Progenitor cell of endocrine pancreas (in vitro differentiated cells): Measurements from ENCODE around the gene CACHD1. TPM values are rescaled to one million over a fixed set of nuclear protein-coding genes. Genes with fewer than 3 reads are reported as not detected.
A peak's percentile ranks its signal among the peaks of the same experiment; 100 is the strongest.
"Not testable (repeated sequence)": the region's sequence is repeated elsewhere in the genome, so short reads cannot be mapped to it uniquely, and the experiment has no call there.

Experiments
- DNase-seq: peaks from one replicate; pipeline ENCODE4 v3.0.0; 2021; ENCODE audit warnings: low spot score; ENCODE audit not compliant: unreplicated experiment
- H3K27ac Mint-ChIP-seq: 2 replicates; pipeline ENCODE4 v1.8.0; 2021; ENCODE audit warnings: mild to moderate bottlenecking, moderate library complexity, mixed read lengths
- H3K27me3 Mint-ChIP-seq: 2 replicates; pipeline ENCODE4 v1.8.0; 2021; ENCODE audit warnings: mixed read lengths
- H3K36me3 Mint-ChIP-seq: 2 replicates; pipeline ENCODE4 v1.8.0; 2022; ENCODE audit warnings: mixed read lengths; ENCODE audit not compliant: insufficient read depth
- H3K4me1 Mint-ChIP-seq: 2 replicates; pipeline ENCODE4 v1.8.0; 2021; ENCODE audit warnings: low read depth, mixed read lengths
- H3K4me3 Mint-ChIP-seq: 2 replicates; pipeline ENCODE4 v1.8.0; 2021; ENCODE audit warnings: low read depth, mild to moderate bottlenecking, moderate library complexity, mixed read lengths
- H3K9me3 Mint-ChIP-seq: 2 replicates; pipeline ENCODE4 v1.8.0; 2021; ENCODE audit warnings: low read depth, mixed read lengths
- total RNA-seq: library from RNA; stranded (reverse); gene quantifications from 2 replicates; pipeline ENCODE4 v1.2.1, GENCODE V29; 2021
- TF ChIP-seq, protein P1 (sequence below): fragments of 200-600 bp; sonication (generic); IDR thresholded peaks from one replicate; pipeline ENCODE4 v1.5.0; 2021; ENCODE audit warnings: antibody characterized with exemption, mild to moderate bottlenecking; ENCODE audit not compliant: unreplicated experiment

The CACHD1 gene
- total RNA-seq, 1 donor from 2014 or later = 36.0 TPM

DNA sequence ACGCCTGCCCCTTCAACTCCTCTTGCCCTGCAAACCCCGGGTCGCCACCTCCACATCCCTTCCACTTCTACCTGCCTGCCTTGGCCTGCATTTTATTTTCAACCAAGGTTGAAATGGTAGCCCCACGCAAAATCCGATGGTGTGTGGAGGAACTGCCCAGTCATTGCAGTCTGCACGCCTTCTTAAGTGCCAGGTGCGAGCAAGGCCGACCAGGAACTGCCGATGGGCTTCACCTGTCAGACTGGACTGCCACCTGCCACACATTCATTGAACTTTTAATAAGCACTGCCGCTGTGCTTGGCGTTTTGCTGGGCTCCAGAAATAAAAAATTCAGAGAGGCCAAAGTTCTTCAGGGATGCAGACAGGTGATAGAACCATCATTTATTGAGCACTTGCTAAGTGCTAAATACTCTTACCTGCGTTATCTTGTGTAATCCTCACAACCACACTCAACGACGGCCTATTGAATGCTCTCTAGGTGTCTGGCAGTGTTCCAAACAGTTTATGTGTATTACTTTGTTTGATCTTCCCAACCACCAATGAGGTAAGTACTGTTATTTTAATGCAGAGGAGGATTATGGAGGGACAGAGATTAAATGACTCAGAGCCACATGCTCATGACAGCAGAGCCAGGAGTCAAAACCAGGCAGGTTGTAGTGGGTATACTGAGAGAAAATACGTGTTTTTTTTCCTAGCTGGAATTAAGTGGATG lies 36.2 kb downstream of the CACHD1 start:
- no peak for DNase-seq
- H3K27me3 Mint-ChIP-seq = no peaks in the 10 kb centered on the region

DNA sequence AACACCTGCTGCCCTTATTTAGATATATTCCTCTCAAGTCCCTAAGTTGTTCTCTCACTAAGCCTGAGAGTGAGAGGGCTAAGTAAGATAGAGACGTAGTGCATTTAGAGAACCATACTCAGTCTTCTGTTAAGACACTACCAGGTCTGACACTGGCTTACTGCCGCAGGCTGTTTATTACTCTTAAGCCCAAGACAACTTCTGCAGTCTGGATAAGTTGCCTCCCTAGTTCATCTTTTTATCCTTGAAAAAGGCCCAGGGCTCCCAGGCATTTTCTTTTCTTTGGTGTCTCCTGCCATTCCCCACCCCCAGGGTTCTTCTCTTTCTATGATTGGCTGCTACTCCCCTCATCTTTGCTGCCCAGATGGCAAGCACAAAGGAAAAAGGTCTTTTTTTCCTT lies 38.7 kb downstream of the CACHD1 start:
- Mint-ChIP-seq H3K27ac (peak overlapping the region; percentile 17), H3K36me3 (no peaks in the 10 kb centered on the region), H3K9me3 (no peaks in the 10 kb centered on the region), H3K4me3 (no peak overlapping the region), H3K4me1 (peaks cover 31% of the 10 kb centered on the region), H3K27me3 (no peaks in the 10 kb centered on the region)
- TF ChIP-seq, protein P1, sequence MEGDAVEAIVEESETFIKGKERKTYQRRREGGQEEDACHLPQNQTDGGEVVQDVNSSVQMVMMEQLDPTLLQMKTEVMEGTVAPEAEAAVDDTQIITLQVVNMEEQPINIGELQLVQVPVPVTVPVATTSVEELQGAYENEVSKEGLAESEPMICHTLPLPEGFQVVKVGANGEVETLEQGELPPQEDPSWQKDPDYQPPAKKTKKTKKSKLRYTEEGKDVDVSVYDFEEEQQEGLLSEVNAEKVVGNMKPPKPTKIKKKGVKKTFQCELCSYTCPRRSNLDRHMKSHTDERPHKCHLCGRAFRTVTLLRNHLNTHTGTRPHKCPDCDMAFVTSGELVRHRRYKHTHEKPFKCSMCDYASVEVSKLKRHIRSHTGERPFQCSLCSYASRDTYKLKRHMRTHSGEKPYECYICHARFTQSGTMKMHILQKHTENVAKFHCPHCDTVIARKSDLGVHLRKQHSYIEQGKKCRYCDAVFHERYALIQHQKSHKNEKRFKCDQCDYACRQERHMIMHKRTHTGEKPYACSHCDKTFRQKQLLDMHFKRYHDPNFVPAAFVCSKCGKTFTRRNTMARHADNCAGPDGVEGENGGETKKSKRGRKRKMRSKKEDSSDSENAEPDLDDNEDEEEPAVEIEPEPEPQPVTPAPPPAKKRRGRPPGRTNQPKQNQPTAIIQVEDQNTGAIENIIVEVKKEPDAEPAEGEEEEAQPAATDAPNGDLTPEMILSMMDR = no peak
- no peak for DNase-seq

More for the DNA sequence above, 36.2 kb downstream of the CACHD1 start:
- Mint-ChIP-seq H3K4me3 (peak overlapping the region; percentile 85), H3K36me3 (no peaks in the 10 kb centered on the region), H3K27ac (peak overlapping the region; percentile 99), H3K9me3 (no peaks in the 10 kb centered on the region), H3K4me1 (peaks cover 47% of the 10 kb centered on the region)
- TF ChIP-seq, protein P1 = no peak

DNA sequence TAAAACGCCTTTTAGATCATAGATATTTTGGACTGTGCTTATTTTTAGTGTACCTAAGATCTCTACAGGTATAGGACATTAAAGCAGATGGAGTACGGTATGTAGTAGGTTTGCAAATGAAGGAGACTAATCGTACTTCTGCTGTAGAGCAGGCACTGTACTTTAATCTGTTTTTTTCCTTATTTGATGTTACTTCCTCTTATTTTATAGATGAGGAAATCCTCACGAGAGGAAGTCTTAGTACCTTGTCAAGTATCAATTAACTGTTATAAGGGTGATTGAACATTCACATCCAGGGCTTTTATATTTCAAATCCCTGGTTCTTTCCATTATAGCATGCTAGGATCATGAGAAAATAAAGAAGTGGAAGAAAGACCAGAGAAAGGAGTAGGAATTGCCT lies 41.1 kb downstream of the CACHD1 start:
- Mint-ChIP-seq H3K4me1 (peaks cover 35% of the 10 kb centered on the region), H3K27ac (no peak overlapping the region), H3K36me3 (no peaks in the 10 kb centered on the region), H3K27me3 (no peaks in the 10 kb centered on the region), H3K9me3 (no peaks in the 10 kb centered on the region), H3K4me3 (no peak overlapping the region)
- no peak for DNase-seq
- TF ChIP-seq, protein P1 = no peak

DNA sequence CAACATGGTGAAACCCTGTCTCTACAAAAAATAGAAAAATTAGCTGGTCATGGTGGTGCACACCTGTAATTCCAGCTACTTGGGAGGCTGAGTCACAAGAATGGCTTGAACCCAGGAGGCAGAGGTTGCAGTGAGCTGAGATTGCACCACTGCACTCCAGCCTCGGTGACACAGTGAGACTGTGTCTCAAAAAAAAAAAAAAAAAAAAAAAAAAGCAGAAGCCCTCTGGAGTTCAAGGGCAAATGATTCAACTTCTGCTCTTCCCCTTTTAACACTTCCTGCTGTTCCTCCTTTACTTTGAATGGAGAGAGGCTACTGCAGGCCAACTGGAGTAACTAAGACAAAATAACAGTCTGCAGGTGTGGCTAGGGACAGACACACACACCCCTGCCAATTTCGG lies 42.3 kb downstream of the CACHD1 start:
- H3K4me1 Mint-ChIP-seq = peaks cover 26% of the 10 kb centered on the region
- H3K9me3 Mint-ChIP-seq, H3K36me3 Mint-ChIP-seq, DNase-seq, H3K27ac Mint-ChIP-seq, H3K27me3 Mint-ChIP-seq, H3K4me3 Mint-ChIP-seq: not testable (repeated sequence)

DNA sequence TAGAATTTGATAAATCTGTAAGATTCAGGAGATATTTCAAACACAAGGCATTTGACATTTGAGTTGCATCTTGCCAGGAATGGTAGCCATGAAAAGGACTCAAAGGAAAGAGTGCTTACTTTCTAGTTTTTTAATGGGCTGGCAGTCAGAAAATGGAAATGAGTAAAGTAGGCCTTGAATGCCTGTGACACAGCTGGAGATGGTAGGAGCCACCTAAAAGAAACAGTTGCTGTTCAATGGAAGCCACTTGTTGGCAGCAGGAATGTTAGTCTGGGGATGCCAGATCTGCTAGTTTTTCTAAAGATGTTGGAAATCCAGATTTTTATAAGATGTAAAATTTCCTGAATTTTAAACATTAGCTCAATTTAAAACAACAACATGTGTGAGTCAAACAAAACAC lies 43.6 kb downstream of the CACHD1 start:
- DNase-seq = no peak
- no peaks in the 10 kb centered on the region for H3K9me3 Mint-ChIP-seq
- TF ChIP-seq, protein P1 = no peak
- H3K4me3 Mint-ChIP-seq = no peak overlapping the region
- peak overlapping the region; percentile 23 for H3K27ac Mint-ChIP-seq
- no peaks in the 10 kb centered on the region for H3K36me3 Mint-ChIP-seq
- no peaks in the 10 kb centered on the region for H3K27me3 Mint-ChIP-seq
- peaks cover 28% of the 10 kb centered on the region for H3K4me1 Mint-ChIP-seq

DNA sequence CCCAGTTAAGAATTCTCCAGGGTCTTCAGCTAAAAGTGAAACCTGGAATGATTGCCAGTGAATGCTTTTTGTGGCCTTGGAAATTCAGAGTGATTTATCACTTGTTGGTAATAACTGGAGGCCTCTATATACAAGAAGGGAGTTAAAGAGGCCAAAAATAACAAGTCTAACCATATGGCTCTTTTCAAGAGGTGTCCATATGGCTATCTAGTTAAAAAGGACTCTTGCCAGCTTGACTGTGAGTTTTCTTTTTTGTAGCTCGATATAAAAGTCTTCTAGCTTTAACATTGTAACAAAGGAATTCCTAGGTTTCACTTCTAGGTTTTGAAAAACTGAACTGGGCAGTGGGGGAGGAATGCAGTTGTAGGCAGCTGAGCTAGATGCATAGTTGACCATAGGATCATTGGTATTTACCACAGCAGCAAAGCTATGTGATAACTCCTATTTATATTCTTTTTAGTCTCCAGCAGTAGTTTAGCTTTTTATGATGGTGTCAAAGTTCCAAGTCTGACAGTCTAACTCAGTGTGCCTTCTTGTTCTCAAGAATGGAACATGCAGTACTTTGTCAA lies 44.4 kb downstream of the CACHD1 start:
- TF ChIP-seq, protein P1 = no peak
- H3K27ac Mint-ChIP-seq = peak overlapping the region; percentile 5
- H3K27me3 Mint-ChIP-seq = no peaks in the 10 kb centered on the region
- peaks cover 34% of the 10 kb centered on the region for H3K4me1 Mint-ChIP-seq
- H3K9me3 Mint-ChIP-seq = no peaks in the 10 kb centered on the region
- H3K4me3 Mint-ChIP-seq = no peak overlapping the region
- no peak for DNase-seq
- H3K36me3 Mint-ChIP-seq = no peaks in the 10 kb centered on the region
